ENCODE data around the gene CHRD.
"Not testable (repeated sequence)": the region's sequence is repeated elsewhere in the genome, so short reads cannot be mapped to it uniquely, and the experiment has no call there.

Gene CHRD

DNA sequence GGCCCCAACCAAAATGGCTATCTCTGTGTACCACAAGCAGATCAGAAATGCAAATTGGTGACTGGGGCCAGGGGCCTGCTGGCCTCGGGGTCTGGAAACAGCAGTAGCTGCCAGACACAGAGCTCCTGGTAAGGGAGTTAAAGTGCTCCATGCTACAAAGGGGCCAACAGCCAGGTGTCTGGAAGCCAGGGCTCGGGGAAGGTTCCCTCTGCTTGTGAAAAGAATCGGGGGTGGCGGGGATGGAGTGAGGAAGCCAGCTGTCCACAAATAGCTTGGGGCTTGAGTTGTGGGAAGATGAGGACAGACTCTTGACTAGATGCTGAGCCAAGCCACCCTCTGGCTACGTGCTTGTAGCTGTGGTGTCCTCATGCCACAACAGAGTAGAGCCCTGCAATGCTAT is 39.3 kb downstream of the CHRD start:
- no peak overlapping the region for H3K27ac ChIP-seq (ENCODE audit: low read depth, low read length)
- H3K4me3 ChIP-seq (ENCODE audit: low read depth in 1 of 2, low read length in 2 of 2): no peak overlapping the region
- H3K9me3 ChIP-seq (ENCODE audit: control insufficient read depth in 1 of 2, low read length in 2 of 2): no peaks in the 10 kb centered on the region
- no peak overlapping the region for H3K9ac ChIP-seq (ENCODE audit: low read depth in 1 of 2, low read length in 2 of 2)
- no peaks in the 10 kb centered on the region for H3K36me3 ChIP-seq (ENCODE audit: control insufficient read depth in 1 of 2, insufficient read depth in 2 of 2, low read length in 2 of 2)
- H3K4me1 ChIP-seq (ENCODE audit: control insufficient read depth in 1 of 2, insufficient read depth in 2 of 2, low read length in 2 of 2): no peaks in the 10 kb centered on the region
- no peaks in the 10 kb centered on the region for H3K27me3 ChIP-seq (ENCODE audit: control insufficient read depth in 1 of 2, insufficient read depth in 2 of 2, low read length in 2 of 2)

DNA sequence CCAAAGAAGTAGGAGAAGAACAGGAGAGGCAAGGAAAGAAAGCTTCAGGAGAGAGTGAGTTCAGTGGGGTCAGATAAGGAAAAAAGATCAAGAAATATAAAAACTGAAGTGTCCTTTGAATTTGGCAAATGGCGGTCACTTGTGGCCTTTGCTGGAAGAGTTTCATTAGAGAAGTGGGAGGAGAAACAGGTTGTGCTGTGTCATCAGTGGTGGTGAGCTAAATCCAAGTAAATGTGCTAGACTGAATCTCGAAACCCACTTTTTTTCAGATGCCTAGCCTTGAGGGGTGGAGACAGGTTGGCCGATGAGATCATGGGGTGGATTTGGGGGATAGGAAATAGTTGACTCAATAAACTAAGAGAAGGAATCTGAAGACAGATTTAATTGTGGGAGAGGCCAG is 43.7 kb downstream of the CHRD start:
- no peaks in the 10 kb centered on the region for H3K27me3 ChIP-seq (ENCODE audit: control insufficient read depth in 1 of 2, insufficient read depth in 2 of 2, low read length in 2 of 2)

DNA sequence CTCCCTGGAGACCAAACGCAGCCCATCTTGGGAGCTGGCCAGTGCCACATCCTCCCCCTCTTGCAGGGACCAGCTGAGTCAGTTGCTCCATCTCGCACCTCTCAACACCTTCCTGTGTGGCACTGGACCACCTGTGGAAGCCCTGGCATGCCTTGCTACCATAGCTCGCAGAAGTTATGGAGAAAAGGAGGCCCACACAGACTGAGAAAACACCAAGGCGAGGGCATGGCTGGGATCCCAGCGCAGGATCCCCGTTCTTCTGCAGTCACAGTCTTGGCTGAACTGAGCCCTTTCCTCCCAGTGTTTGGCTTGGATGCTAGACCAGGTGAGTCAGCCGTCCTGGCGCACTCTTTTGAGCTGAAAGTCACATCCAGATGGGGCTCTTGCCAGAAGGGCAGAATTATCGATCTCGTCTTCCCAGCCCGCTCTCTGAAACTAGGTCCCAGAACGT is 46.9 kb downstream of the CHRD start:
- H3K27me3 ChIP-seq (ENCODE audit: control insufficient read depth in 1 of 2, insufficient read depth in 2 of 2, low read length in 2 of 2): no peaks in the 10 kb centered on the region
- H3K27ac ChIP-seq (ENCODE audit: low read depth, low read length): no peak overlapping the region
- H3K4me1 ChIP-seq (ENCODE audit: control insufficient read depth in 1 of 2, insufficient read depth in 2 of 2, low read length in 2 of 2): no peaks in the 10 kb centered on the region
- no peaks in the 10 kb centered on the region for H3K36me3 ChIP-seq (ENCODE audit: control insufficient read depth in 1 of 2, insufficient read depth in 2 of 2, low read length in 2 of 2)
- no peak overlapping the region for H3K9ac ChIP-seq (ENCODE audit: low read depth in 1 of 2, low read length in 2 of 2)
- no peak overlapping the region for H3K4me3 ChIP-seq (ENCODE audit: low read depth in 1 of 2, low read length in 2 of 2)
- no peaks in the 10 kb centered on the region for H3K9me3 ChIP-seq (ENCODE audit: control insufficient read depth in 1 of 2, low read length in 2 of 2)

More for the DNA sequence above, 43.7 kb downstream of the CHRD start:
- Histone ChIP-seq H3K9ac (ENCODE audit: low read depth in 1 of 2, low read length in 2 of 2) (no peak overlapping the region), H3K4me1 (ENCODE audit: control insufficient read depth in 1 of 2, insufficient read depth in 2 of 2, low read length in 2 of 2) (no peaks in the 10 kb centered on the region), H3K4me3 (ENCODE audit: low read depth in 1 of 2, low read length in 2 of 2) (no peak overlapping the region), H3K27ac (ENCODE audit: low read depth, low read length) (no peak overlapping the region), H3K36me3 (ENCODE audit: control insufficient read depth in 1 of 2, insufficient read depth in 2 of 2, low read length in 2 of 2) (no peaks in the 10 kb centered on the region), H3K9me3 (ENCODE audit: control insufficient read depth in 1 of 2, low read length in 2 of 2) (no peaks in the 10 kb centered on the region)

DNA sequence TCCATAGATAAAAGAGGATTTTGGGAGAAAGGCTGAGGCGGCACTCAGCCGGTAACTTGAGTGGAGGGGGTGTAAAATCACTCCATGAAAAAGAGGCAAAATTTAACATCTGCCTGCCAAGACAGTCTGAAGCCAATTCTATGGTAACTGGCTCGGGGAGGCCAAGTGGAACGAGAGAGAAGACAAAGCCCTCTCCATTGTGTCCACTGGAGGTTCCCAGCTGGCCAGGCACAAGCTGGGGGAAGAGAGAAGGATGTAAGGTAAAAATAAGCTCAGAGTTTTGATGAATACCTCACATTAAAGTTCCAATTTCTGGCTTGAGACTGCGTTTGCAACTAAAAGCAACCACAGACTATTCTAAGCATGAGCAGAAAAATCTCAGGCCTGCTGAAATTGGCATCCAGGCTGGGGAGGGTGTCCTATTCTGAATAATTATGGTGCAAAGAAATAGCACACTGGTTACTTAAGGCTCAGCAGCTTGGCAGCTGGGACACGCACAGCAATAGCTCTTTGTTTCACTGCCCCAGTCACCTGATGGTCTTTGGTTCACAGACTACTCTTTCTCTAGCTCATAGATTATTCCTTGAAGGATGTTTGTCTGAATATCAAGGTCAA is 48.8 kb downstream of the CHRD start:
- no peak overlapping the region for H3K9ac ChIP-seq (ENCODE audit: low read depth in 1 of 2, low read length in 2 of 2)
- no peaks in the 10 kb centered on the region for H3K4me1 ChIP-seq (ENCODE audit: control insufficient read depth in 1 of 2, insufficient read depth in 2 of 2, low read length in 2 of 2)
- no peaks in the 10 kb centered on the region for H3K36me3 ChIP-seq (ENCODE audit: control insufficient read depth in 1 of 2, insufficient read depth in 2 of 2, low read length in 2 of 2)
- H3K9me3 ChIP-seq (ENCODE audit: control insufficient read depth in 1 of 2, low read length in 2 of 2): no peaks in the 10 kb centered on the region
- no peaks in the 10 kb centered on the region for H3K27me3 ChIP-seq (ENCODE audit: control insufficient read depth in 1 of 2, insufficient read depth in 2 of 2, low read length in 2 of 2)
- H3K27ac ChIP-seq (ENCODE audit: low read depth, low read length): no peak overlapping the region
- H3K4me3 ChIP-seq (ENCODE audit: low read depth in 1 of 2, low read length in 2 of 2): no peak overlapping the region

DNA sequence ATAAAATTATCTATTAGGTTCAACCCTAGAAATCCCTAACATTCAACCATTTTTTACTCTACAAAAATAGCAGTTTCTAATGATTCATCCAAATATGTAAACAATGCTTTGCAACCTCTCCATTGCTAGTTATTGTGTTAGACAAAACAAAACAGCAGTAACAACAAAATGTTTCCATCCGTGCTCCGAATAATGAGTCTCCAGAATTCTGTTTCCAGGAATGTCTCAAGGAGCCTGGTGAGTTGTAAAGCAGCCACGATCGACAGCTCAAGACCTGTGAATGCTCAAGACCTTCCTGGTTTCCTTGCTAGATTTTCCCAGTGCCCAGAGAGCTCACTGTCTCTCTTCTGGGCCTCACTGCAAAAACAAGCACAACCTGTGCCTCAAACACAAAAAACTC is 49.9 kb downstream of the CHRD start:
- H3K4me3 ChIP-seq (ENCODE audit: low read depth in 1 of 2, low read length in 2 of 2): no peak overlapping the region
- H3K36me3 ChIP-seq (ENCODE audit: control insufficient read depth in 1 of 2, insufficient read depth in 2 of 2, low read length in 2 of 2): no peaks in the 10 kb centered on the region
- no peak overlapping the region for H3K27ac ChIP-seq (ENCODE audit: low read depth, low read length)
- no peaks in the 10 kb centered on the region for H3K9me3 ChIP-seq (ENCODE audit: control insufficient read depth in 1 of 2, low read length in 2 of 2)
- H3K27me3 ChIP-seq (ENCODE audit: control insufficient read depth in 1 of 2, insufficient read depth in 2 of 2, low read length in 2 of 2): no peaks in the 10 kb centered on the region
- no peaks in the 10 kb centered on the region for H3K4me1 ChIP-seq (ENCODE audit: control insufficient read depth in 1 of 2, insufficient read depth in 2 of 2, low read length in 2 of 2)
- no peak overlapping the region for H3K9ac ChIP-seq (ENCODE audit: low read depth in 1 of 2, low read length in 2 of 2)

DNA sequence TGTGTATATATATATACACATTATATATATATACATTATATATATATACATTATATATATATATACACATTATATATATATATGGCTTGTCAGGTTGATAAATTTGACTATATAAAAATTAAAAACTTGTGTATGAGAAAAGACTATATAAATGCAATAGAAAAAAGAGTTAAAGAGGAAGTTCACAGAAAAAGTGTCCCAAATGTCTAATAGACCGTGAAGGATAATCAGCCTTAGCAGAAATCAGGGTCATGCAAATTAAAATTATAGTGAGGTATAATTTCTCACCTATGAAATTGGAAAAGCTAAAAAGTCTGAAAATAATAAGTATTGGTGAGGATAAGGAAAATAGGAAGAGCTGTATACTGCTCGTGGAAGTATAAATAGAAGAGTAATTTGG is 51.1 kb downstream of the CHRD start:
- no peak overlapping the region for H3K9ac ChIP-seq (ENCODE audit: low read depth in 1 of 2, low read length in 2 of 2)
- no peaks in the 10 kb centered on the region for H3K4me1 ChIP-seq (ENCODE audit: control insufficient read depth in 1 of 2, insufficient read depth in 2 of 2, low read length in 2 of 2)
- H3K36me3 ChIP-seq (ENCODE audit: control insufficient read depth in 1 of 2, insufficient read depth in 2 of 2, low read length in 2 of 2): no peaks in the 10 kb centered on the region
- no peak overlapping the region for H3K27ac ChIP-seq (ENCODE audit: low read depth, low read length)
- no peaks in the 10 kb centered on the region for H3K27me3 ChIP-seq (ENCODE audit: control insufficient read depth in 1 of 2, insufficient read depth in 2 of 2, low read length in 2 of 2)
- no peak overlapping the region for H3K4me3 ChIP-seq (ENCODE audit: low read depth in 1 of 2, low read length in 2 of 2)
- H3K9me3 ChIP-seq (ENCODE audit: control insufficient read depth in 1 of 2, low read length in 2 of 2): no peaks in the 10 kb centered on the region

DNA sequence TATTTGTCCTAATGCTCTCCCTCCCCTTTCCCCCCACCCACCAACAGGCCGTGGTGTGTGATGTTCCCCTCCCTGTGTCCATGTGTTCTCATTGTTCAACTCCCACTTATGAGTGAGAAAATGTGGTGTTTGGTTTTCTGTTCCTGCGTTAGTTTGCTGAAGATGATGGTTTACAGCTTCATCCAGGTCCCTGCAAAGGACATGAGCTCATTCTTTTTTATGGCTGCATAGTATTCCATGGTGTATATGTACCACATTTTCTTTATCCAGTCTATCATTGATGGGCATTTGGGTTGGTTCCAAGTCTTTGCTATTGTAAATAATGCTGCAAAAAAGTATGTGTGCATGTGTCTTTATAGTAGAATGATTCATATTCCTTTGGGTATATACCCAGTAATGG is 53.3 kb downstream of the CHRD start:
- H3K27me3 ChIP-seq (ENCODE audit: control insufficient read depth in 1 of 2, insufficient read depth in 2 of 2, low read length in 2 of 2): not testable (repeated sequence)

DNA sequence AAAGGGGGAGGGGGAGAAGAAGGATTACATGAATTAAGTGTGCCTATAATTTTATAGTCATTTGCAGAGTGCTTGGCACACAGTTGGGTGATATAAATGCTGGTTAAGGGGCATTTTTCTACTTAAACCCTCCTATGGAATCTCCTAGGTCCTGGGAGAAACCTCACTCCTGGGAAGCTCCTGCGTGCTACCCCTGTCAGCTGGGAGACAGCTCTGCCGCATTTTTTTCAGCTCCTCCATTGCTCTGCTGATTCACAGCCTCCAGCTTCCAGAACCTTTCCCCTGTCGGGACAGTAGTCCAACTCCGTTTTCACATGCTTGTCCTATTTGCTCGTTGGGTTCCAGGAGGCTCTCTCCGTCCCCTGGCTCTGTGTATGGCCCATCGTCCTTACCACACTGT is 59.2 kb downstream of the CHRD start:
- peaks cover 0 to 5% of the 10 kb centered on the region in 2 donors for H3K4me1 ChIP-seq (ENCODE audit: control insufficient read depth in 1 of 2, insufficient read depth in 2 of 2, low read length in 2 of 2)
- no peaks in the 10 kb centered on the region for H3K36me3 ChIP-seq (ENCODE audit: control insufficient read depth in 1 of 2, insufficient read depth in 2 of 2, low read length in 2 of 2)
- no peaks in the 10 kb centered on the region for H3K27me3 ChIP-seq (ENCODE audit: control insufficient read depth in 1 of 2, insufficient read depth in 2 of 2, low read length in 2 of 2)
- H3K9me3 ChIP-seq (ENCODE audit: control insufficient read depth in 1 of 2, low read length in 2 of 2): no peaks in the 10 kb centered on the region
- no peak overlapping the region for H3K9ac ChIP-seq (ENCODE audit: low read depth in 1 of 2, low read length in 2 of 2)
- H3K4me3 ChIP-seq (ENCODE audit: low read depth in 1 of 2, low read length in 2 of 2): no peak overlapping the region
- H3K27ac ChIP-seq (ENCODE audit: low read depth, low read length): no peak overlapping the region

More for the DNA sequence above, 53.3 kb downstream of the CHRD start:
- H3K36me3 ChIP-seq (ENCODE audit: control insufficient read depth in 1 of 2, insufficient read depth in 2 of 2, low read length in 2 of 2); H3K9me3 ChIP-seq (ENCODE audit: control insufficient read depth in 1 of 2, low read length in 2 of 2); H3K27ac ChIP-seq (ENCODE audit: low read depth, low read length); H3K4me1 ChIP-seq (ENCODE audit: control insufficient read depth in 1 of 2, insufficient read depth in 2 of 2, low read length in 2 of 2); H3K9ac ChIP-seq (ENCODE audit: low read depth in 1 of 2, low read length in 2 of 2); H3K4me3 ChIP-seq (ENCODE audit: low read depth in 1 of 2, low read length in 2 of 2): not testable (repeated sequence)

Data from duodenal mucosa (tissue), 2 donors.